ENCODE data around the gene CDK8.

DNA sequence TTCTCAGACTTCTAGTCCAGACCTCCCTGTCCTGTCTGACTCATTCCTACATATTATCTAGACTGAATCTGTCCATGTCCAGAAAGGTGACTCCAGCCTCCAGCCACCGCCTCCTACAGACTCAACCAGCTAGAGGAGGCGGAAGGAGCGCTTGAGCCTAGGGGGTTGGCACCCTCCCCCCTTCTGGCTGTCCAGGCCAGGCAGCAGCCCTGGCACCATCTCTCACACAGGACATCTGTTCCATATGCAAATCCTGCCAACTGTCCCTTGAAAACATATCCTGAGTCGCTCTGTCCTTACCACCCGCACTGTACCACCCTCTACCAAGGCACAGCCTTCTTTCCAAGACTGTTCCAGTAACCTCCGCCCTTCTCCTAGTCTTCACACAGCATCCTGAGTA lies 152.9 kb downstream of the CDK8 start:
- TF ChIP-seq, protein P1, sequence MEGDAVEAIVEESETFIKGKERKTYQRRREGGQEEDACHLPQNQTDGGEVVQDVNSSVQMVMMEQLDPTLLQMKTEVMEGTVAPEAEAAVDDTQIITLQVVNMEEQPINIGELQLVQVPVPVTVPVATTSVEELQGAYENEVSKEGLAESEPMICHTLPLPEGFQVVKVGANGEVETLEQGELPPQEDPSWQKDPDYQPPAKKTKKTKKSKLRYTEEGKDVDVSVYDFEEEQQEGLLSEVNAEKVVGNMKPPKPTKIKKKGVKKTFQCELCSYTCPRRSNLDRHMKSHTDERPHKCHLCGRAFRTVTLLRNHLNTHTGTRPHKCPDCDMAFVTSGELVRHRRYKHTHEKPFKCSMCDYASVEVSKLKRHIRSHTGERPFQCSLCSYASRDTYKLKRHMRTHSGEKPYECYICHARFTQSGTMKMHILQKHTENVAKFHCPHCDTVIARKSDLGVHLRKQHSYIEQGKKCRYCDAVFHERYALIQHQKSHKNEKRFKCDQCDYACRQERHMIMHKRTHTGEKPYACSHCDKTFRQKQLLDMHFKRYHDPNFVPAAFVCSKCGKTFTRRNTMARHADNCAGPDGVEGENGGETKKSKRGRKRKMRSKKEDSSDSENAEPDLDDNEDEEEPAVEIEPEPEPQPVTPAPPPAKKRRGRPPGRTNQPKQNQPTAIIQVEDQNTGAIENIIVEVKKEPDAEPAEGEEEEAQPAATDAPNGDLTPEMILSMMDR (IDR thresholded peaks at IDR 0.05), result no peak
- no peak for TF ChIP-seq POLR2A (IDR thresholded peaks at IDR 0.05)
